ENCODE data around the gene C22orf42.
"Not testable (repeated sequence)": the region's sequence is repeated elsewhere in the genome, so short reads cannot be mapped to it uniquely, and the experiment has no call there.

C22orf42 gene

DNA sequence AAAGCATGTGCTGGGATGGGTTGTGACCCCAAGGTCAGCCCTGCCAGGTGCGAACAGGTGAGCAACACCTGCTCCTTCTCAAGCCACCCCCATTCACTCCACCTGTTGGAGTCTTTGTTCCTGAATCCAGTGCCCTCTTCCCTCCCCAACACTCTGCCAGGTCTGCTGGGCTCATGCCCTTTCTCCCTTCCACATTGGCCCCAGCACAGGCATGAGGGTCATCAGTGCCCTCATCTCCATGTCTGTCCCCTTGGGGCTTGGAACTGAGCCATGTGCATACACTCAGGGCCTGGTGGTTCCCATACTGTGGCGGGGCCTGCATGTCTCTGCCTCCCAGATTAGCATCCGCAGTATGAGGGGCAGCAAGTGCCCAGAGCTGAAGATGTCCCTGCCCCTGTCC is 26.7 kb upstream of the C22orf42 start:
- DNase-seq (ENCODE audit: low read depth), result no peak

DNA sequence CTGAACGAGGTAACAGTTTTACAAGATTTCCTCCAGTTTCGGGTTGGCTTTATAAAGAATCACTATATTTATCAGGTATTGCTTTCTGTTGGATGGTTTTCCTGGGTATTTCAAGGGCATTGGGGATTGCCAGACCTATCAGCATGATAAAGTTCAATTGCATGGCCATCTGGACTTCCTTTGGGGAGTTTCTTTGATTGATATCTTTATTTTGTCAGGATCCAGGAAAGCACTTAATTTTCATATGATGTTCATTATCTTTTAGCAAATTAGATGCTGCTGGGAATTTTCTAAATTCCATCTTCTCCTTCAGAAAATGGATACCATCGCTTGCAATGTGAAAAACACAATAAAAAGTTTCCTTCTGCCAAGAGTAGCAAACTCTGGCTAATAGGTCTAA is 24.5 kb upstream of the C22orf42 start:
- DNase-seq (ENCODE audit: low read depth), result no peak

DNA sequence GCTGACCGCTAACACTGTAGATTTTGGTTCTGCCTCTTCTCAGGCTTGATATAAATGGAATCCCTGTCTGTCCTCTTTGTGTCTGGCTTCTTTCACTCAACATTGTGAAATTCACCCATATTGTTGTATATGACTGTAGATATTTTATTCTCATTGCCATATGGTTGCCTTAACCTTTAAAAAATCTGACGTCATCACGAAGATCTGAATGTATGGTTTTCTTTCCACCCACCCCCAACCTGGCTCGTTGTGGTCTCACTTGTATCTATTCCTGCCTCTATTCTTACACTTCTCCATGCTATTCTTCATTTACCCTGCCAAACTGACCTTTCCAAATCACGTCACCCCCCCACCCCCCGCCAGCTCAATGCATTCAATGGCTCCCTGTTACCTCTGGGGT is 21.9 kb upstream of the C22orf42 start:
- no peak for DNase-seq (ENCODE audit: low read depth)

DNA sequence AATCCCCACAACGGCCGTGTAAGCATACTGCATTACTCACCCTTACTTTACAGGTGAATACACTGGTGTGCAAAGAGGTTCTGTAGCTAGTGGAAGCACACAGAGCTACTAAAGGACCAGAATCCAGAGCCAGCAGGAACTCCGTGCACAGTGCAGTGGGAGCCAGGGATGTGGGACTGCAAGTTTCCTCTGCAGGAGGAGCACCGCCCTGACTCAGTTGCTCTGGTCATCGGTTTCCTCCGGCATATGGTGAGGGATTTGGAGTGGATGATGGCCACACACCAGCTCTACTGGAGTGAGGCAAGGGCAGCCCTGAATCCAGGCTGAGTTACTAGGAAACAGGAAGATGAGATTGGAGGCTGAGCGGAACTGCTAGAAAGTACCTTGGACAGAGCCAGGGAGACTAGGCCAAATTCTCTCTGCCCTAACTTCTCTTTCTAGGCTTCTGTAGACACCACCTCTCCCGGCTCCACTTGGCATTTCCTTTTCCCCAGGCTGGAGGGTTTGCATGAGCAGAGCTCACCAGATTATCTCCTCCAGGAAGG is 18.2 kb upstream of the C22orf42 start:
- DNase-seq (ENCODE audit: low read depth), result no peak

DNA sequence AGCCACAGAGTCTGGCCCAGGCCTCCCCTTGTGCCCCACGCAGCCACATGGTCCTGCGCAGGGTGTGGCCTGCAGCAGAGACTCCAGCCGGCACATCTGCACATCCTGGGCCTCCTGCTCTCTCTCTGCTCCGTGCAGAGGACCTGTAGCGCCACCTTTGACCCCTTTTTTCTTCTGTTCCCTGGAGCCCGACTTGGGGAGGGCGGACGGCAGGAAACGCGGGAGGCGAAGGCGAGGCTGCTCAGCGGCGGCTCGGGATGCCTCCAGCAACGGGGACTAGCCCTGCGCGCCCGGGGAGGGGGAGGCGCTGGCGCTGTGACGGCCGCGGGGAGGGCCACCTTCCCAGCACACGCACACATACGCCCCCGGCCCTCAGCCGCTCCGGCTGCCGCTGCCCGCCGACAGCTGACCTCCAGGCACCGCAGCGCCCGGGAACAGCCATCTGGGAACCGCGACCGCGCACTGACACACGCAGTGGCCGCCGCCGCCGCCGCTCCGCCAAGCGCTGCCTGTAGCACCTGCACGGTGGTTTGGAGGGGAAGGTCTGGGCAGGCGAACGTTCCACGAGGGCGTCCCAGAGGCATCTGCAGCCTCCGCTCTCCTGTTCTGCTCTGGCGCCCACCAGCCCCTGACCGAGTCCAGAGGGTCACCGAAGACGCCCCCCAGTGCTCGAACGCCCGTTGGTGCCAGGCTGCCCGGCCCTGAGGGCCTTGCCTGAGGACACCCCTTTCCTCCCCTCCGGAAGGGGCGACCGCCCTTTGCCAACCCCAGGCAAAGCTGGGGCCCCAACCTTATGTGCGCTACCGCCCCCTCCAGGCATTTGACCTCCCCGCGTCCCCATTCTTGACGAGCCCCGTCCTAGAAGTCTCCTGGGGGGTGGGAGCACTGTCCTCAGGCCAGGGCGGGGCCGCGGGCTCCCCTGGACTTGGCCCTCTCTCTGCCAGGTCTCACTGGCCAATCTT is 16.9 kb upstream of the C22orf42 start:
- DNase-seq (ENCODE audit: low read depth), result no peak

DNA sequence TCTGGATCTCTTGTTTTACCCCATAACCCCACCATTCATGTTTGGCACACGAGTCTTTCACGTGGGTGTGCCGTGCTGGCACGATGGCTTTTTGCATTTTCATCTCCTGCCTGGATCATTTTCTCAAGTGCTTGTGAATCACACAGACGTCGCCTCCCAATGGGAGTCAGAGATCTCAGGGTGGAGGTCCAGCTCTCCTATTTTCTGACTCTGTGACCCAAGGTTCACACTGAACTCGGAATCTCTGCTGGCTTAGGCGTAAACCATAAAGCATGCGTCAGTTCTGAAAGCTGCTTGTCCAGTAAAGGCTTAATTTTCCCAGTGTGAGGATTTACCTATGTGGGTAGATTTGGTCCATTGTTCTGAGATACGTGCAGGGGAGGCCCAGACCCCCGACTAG is 16.0 kb upstream of the C22orf42 start:
- DNase-seq (ENCODE audit: low read depth), result no peak

DNA sequence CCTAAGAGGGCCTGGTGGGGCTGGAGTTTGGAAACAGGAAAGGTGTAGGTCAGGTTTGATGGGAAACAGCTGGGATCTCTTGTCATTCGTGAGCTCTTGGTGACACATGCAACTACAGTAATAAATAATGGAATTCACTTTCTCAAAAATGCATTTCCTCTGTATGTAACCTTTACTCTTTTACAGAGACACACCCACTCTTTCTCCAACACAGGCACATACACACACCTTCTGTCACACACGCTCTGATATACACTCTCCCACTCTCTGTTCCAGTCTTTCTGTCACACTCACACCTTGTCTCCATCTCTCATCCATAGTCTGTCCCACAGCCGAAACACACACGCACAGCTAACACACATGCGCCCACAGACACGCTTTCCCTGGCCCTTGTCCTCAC is 6.6 kb upstream of the C22orf42 start:
- no peak for DNase-seq (ENCODE audit: low read depth)

DNA sequence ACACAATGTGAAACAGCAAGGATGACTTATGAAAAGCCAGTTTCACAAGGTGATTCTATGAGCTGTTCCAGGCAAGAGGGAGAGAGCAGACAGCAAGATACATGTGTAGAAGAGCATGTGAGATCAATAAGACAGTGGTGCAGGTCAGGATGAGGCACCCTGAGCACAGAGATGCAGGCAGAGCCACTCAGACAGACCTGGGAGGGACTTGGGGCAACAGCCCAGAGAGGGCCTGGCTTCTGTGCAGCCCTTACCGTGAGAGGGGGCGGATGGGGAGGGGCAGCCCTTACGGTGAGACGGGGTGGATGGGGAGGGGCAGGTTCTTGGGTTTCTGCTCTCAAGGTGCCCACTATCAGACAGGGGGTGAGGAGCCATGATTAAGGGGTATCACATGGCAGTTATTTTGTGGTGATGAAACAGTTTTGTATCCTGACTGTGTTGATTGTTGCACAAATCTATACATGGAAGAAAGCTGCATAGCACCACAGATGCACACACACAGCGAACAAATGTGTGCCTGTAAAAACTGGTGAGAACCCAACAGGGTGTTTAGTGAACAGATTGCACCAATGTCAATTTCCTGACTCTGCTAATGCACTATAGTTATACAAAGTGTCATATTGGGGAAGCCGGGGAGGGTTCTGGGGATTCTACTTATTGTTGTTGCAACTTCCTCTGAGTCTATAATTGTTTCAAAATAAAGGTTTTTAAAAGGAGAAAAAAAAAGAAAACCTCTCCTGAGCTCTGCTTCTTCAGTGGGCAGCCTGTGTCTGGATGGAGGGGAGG is 5.2 kb upstream of the C22orf42 start:
- DNase-seq (ENCODE audit: low read depth), result no peak

DNA sequence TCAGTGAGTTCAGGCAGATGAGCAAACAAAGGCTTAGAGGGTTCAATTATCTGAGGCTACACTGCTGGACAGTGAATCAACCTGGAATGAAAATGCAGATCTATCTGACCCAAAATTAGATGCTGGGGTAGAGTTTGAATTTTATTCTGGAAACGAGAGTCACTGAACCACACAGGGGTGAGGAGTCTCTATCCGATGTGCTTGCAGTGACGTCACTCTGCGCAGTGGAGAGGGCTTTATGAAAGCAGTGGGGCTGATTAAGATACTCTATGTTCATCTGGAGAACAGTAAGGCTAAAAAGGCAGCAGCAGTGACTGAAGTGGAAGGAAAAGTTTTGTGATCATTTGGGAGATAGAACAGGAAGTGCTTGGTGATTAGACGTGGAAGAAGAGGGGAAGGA is 1.3 kb upstream of the C22orf42 start:
- DNase-seq (ENCODE audit: low read depth), result not testable (repeated sequence)

DNA sequence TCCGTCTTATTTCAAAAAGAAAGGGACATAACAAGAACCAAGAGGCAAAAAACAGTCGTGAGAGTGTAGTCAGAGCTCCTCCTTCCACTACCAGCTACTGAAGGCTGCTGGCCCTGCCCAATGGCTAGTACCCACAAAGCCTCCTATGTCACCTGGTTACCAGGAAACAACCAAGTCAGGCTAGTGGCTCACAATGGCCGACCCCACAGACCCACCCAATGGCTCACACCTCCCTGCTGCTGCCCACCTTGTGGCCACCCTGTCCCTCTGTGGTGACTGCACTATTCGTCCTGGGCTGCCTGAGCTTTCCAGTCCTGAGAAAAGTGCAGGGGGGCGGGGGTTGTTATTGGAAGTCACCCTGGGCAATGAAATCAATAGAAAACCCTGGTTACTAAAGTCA is 1.5 kb downstream of the C22orf42 start:
- DNase-seq (ENCODE audit: low read depth), result not testable (repeated sequence)

DNA sequence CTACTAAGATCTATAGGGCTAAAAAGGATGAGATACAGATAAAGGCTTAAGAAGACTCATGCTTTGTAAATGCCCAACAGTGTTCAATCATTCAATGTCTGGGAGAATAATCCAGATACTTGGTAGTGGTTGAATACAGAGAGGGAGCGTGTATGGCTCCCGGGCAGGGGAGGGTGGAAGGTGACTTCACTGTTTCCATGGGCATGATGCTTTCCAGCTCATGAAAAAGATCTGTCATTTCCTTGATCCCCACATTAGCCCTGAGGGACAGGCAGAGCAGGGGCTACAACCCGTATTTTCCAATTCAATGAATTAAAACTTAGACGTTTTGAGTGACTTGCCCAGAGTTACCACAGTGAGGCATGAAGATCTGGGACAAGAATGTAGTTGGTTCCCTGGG is 4.4 kb downstream of the C22orf42 start:
- not testable (repeated sequence) for DNase-seq (ENCODE audit: low read depth)

DNA sequence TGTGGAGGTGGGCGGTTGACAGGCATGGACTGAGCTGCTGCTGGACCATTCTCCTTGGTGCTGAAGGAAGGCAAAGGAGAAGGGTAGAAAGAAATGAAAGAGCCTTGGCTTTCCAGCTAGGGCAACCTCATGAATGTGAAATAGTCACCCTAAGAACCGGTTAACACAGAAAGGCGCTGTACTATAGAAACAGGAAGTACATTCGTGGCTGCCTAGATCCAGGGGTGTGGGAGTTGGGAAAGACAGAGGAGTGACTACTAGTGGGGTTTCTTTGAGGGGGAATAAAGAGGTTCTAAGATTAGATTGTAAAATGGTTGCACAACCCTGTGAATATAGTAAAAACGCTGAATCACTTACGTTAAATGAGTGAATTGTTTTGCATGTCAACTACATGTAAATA is 7.5 kb downstream of the C22orf42 start:
- DNase-seq (ENCODE audit: low read depth), result not testable (repeated sequence)

DNA sequence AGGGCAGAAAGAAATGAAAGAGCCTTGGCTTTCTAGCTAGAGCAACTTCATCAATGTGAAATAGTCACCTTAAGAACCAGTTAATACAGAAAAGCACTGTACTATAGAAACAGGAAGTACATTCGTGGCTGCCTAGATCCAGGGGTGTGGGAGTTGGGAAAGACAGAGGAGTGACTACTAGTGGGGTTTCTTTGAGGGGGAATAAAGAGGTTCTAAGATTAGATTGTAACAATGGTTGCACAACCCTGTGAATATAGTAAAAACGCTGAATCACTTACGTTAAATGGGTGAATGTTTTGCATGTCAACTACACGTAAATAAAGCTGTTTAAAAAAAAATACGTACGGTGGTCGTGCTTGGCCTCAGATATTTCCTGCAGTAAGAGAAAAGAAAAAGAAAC is 8.5 kb downstream of the C22orf42 start:
- DNase-seq (ENCODE audit: low read depth), result not testable (repeated sequence)

DNA sequence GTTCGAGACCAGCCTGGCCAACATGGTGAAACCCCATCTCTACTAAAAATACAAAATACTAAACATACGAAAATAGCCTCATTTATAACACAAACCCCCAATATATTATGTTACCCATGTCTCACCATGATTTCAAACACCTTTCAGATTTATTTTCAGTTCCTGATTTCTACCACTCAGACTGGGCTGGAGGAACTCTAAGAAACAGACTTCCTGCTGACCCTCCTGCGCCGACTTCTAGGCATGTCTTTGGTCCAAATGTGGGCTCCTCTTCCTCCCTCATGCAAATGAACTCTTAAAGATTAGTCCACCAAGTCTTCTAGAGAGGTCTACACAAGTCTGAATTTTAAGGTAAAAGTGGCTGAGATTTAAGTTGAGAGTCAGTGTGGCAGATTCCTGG is 10.7 kb downstream of the C22orf42 start:
- not testable (repeated sequence) for DNase-seq (ENCODE audit: low read depth)

DNA sequence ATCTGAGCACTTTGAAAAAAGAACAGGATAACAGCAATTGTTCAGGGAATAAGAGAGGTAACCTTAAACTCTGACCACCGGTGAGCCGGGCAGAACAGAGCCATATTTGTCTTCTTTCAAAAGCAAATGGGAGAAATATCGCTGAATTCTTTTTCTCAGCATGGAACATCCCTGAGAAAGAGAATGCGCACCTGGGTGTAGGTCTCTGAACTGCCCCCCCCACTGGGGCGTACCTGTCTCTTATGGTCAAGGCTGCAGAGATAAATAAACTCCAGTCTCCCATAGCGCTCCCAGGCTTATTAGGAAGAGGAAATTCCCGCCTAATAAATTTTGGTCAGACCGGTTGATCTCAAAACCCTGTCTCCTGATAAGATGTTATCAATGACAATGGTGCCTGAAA is 12.0 kb downstream of the C22orf42 start:
- DNase-seq (ENCODE audit: low read depth), result not testable (repeated sequence)

DNA sequence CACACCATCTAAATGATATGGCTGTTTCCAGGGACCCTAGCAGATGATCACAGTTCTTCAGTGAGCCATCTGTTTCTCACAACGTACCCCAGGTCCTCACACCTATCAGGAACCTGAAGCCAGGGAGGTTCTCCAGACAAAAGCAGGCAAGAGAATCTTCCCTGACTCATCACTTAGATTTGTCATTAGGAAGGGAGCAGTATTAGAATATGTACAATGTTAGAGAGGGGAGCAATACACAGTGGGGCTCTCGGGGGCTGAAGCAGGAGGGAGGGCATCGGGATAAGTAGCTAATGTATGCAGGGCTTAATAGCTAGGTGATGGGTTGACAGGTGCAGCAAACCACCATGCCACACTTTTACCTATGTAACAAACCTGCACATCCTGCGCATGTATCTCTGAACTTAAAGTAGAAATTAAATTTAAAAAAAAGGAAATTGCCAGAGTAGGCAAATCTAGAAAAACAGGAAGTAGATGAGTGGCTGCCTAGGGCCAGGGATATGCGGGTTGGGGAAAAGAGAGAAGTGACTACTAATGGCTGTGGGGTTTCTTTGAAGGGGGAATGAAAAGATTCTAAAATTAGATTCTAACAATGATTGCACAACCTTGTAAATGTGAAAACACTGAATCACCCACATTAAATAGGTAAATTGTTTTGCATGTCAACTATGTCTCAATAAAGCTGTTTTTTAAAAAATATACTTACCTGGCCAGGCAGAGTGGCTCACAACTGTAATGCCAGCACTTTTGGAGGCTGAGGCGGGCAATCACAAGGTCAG is 14.4 kb downstream of the C22orf42 start:
- DNase-seq (ENCODE audit: low read depth), result no peak

DNA sequence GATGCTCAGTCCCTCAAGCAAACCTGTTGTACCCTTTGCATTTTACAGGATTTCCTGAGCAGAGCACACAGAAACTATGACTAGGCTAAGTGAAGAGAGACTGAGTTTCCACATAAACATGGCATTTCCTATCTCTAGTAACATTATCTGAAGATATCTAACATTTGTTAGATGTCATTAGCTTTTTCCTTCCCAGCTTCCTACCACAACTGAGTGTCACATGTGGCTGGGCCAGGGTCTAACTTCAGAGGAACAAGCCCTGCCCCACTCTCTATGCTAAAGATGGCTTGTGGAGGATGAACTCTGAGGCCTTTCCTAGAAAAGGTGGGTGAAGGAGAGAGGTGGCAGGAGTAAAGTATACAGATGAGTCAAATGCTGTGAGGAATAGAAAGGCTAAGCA is 16.5 kb downstream of the C22orf42 start:
- DNase-seq (ENCODE audit: low read depth), result no peak

DNA sequence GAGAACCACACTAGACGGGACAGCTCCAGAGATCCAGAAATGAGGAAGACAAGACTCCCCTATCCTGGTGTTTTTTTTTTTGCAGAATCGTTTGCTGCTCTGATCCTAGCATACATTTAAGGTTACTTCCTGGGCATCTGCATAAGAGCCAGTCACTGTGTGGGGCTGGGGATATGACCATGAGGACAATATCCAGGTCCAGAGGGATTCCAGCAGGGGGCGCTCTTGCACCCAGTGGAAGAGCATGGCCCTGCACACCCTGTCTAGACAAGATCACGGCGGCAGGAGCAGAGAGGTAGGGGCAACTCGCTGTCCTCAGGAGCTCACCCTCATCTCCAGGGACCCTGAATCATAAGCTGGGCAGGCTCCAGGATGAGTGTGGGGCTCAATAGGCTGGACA is 18.4 kb downstream of the C22orf42 start:
- not testable (repeated sequence) for DNase-seq (ENCODE audit: low read depth)

DNA sequence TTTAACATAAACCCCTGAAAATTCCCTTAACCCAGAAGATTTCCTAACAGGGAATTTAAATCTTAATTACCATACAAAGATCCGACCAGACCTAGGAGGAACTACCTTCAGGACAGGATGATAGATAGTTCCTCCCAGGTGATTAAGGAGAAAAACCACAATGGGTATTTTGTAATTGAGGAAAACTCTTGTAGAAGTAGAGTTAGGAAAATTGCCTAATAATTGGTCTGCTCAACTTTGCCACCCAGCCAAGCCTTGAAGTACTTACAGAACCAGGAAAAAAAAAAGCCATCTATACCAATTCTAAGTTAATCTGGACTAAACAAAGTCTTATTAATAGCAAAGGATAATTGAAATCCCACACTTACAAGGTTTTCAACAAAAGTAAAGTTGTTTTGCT is 20.5 kb downstream of the C22orf42 start:
- DNase-seq (ENCODE audit: low read depth), result not testable (repeated sequence)

DNA sequence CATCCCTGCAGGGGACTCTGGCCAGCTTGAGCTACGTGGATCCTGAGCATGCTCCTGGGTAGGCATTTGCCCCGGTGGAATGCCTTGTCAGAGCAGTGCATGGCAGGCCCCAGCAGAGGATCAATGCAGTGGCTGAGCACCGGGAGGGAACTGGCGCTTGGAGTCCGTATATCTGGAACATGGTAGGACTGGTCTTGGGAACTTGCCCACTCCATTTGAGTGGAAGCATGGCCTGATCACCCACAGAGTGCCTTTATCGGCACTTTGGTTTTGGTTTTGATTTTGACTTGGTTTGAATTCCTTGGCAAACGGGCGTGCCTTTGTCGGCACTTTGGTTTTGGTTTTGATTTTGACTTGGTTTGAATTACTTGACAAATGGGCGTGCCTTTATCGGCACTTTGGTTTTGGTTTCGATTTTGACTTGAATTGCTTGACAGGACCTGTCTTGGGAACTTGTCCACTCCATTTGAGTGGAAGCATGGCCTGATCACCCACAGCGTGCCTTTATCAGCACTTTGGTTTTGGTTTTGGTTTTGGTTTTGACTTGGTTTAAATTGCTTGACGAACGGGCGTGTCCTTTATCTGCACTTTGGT is 21.3 kb downstream of the C22orf42 start:
- DNase-seq (ENCODE audit: low read depth), result not testable (repeated sequence)

DNA sequence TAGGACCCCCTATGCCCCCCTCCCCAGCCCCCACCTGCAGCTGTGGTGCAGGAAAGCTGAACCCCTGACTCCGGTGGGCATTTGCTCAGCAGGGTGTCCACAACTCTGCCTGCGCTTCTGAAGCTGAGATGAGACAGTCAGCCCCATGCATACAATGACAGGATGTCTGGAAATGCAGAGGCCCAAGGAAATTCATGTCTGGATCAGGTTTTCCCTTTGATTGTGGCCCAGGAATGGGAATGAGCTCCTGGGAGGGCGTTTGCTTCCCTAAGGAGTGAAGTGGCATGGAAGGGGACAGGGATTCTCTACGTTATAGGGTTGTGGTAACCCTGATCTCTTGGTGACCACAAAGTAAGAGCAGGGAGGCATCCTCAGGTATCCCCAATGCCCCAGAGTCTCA is 22.2 kb downstream of the C22orf42 start:
- DNase-seq (ENCODE audit: low read depth), result not testable (repeated sequence)

DNA sequence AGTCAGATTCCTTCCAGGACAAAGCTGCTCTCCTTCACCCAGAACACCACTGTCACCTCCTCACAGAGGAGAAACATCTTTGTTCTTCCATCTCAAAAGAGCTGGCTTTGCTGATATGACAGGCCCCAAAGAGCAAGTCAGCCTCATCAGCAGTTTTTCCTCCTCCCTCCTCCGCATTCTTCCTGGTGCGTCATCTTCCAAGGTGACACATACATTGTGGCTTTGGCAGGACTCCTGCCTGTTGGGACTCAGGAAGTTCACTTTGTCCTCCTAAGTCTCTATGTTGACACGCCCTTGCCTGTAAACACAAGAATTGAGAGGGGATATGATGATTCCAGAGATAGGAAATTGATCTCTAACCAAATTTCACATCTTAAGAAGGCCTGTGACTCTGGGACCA is 23.1 kb downstream of the C22orf42 start:
- DNase-seq (ENCODE audit: low read depth), result peak; percentile 27

Data from fibroblast of gingiva (primary cell).